Measurements from ENCODE around the gene SRY.
"Not testable (repeated sequence)": the region's sequence is repeated elsewhere in the genome, so short reads cannot be mapped to it uniquely, and the experiment has no call there.

The SRY gene

DNA sequence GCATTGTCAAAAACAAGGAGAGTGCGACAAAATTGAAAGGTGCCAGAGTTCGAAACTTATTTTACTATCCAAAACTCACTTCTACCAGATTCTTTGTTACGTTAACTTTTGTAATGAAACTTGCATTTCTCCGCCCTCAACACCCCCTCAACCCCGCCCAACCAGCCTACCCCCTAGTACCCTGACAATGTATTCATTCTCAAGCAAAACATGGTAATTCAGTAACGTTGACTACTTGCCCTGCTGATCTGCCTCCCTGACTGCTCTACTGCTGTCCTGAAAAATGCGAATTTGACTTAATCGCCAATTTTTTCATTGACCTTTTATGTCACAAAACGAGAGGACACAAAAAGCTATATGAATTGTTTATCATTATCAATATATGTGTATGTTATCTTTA, at the start of gene SRY:
Gene SRY, minus strand, starts transcription at position 83 of the 400 bp plus-strand sequence. Its CDS starts 79 bp downstream, at position 4.
- no peak within 1 kb of the TSS for H3K27ac ChIP-seq
- no peak for DNase-seq (ENCODE audit: low read depth, low spot score)

DNA sequence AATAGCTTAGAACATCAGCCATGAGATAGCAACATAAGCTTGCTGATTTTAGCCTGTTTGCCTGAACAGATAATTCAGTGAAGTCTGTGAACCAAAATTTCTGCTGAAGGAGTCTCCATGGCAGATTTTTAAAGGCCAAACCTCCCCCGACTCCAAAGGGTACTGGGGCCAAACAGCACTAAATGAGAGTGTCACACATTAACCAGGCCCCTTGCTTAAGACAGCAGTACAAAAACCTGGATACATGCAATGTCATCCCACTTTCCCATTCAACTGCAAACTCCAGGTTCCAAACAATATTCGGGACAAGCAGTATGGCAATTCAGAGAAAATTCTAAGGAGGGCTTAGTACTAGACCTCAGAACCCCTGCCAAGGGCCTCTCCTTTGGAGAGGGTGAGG, 49.6 kb upstream of the SRY start:
- H3K27ac ChIP-seq: no peak overlapping the region
- DNase-seq (ENCODE audit: low read depth, low spot score): no peak

DNA sequence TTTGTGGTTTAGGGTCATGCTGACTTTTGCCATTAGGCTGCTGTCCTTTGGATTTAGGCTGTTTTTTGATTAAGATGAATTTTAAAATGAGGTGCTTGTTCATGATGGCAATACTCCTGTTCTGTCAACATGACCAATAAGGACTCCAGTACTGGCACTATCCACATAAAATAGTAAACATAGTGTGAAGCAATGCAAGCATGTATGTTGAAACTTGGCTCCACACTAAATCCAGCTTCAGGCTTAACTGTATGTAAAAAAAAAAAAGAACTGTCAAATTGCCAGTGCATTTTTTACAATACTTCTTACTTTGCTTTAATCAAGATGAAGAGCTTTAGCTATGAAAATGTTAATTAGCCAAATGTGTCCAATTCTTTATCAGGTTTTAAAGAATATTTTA, 47.7 kb upstream of the SRY start:
- H3K27ac ChIP-seq: no peak overlapping the region
- DNase-seq (ENCODE audit: low read depth, low spot score): no peak

DNA sequence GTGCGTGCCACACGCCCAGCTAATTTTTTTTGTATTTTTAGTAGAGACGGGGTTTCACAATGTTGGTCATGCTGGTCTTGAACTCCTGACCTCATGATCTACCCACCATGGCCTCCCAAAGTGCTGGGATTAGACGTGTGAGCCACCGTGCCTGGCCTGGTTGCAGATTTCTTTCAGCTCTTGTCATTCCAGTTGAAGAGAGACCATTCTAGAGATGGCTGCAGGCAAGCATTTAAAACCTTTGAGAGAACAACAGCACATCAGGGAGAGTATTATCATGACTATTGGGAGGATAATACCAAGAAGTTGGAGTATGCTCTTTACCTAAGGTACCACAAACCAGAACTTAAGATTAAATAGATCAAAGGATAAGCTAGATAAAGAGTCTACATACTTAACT, 41.0 kb upstream of the SRY start:
- no peak overlapping the region for H3K27ac ChIP-seq
- DNase-seq (ENCODE audit: low read depth, low spot score): no peak

DNA sequence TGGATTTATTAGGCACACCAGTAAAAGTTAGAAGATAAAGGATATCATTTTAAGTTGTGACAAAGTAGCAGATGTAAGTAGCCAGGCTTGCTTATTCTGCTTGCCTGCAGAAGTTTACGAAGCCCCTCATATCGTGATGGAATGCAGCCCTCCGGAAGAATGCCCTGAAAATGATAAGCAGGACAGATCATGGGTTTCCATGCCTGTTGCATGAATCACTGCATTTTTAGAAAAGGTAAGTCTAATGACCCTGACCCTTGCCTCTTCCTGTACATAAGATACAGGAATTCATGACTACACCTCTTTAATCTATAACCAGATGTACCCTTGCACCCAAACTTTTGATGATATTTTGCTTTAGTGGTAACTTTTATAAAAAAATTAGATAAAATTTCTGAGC, 37.0 kb upstream of the SRY start:
- no peak overlapping the region for H3K27ac ChIP-seq
- no peak for DNase-seq (ENCODE audit: low read depth, low spot score)

DNA sequence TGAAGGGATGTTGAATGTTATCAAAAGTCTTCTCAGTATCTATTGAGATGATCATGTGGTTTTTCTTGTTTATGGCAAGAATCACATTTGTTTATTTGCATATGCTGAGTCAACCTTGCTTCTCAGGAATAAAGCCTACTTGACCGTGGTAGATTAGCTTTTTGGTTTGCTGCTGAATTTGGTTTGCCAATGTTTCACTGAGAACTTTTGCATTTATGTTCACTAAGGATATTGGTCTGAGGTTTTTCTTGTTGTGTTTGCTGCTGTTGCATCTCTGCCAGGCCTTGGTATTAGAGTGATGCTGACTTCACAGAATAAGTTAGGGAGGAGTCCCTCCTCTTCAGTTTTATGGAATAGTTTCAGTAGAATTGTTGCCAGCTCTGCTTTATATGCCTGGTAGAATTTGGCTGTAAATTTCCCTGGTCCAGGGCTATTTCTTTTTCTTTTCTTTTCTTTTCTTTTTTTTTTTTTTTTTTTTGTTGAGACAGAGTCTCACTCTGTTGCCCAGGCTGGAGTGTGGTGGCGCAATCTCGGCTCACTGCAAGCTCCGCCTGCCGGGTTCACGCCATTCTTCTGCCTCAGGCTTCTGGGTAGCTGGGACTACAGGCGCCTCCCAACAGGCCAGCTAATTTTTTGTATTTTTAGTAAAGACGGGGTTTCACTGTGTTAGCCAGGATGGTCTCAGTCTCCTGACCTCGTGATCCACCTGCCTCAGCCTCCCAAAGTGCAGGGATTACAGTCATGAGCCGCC, 29.8 kb upstream of the SRY start:
- H3K27ac ChIP-seq; DNase-seq (ENCODE audit: low read depth, low spot score): not testable (repeated sequence)

DNA sequence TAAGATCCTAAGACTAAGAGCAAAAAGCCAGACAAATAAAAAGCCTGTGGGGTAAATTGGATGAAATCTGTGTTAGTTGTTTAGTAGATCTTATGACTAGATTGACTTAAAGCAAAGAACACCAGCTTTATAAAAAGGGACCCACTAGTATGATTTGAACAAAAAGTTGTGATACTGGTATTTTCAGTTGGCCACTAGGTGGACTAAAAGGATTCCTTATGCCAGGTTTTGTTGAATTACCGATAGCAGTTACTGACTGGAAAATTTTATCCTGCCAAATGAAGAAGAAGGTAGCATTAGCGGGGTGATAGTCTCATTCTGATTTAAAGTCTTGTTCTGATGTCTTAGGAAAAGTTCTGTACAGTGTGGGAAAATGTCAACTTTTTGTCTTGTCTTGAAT, 12.8 kb upstream of the SRY start:
- H3K27ac ChIP-seq: no peak overlapping the region
- no peak for DNase-seq (ENCODE audit: low read depth, low spot score)

DNA sequence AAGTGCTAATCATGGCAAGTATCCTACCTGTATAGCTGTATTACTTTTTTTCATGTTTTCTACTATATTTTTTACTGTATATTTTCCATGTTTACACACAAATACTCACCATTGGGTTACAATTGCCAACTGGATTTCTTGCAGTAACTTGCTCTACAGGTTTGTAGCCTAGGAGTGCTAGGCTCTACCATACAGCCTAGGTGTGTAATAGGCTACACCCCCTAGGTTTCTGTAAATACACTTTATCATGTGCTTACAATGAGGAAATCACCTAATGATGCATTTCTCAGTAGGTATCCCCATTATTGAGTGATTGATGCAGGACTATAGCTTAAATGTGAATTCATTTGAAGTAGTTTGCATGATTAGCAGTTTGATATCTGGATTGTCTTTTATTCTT, 10.5 kb upstream of the SRY start:
- H3K27ac ChIP-seq: no peak overlapping the region
- peak; percentile 31 for DNase-seq (ENCODE audit: low read depth, low spot score)

DNA sequence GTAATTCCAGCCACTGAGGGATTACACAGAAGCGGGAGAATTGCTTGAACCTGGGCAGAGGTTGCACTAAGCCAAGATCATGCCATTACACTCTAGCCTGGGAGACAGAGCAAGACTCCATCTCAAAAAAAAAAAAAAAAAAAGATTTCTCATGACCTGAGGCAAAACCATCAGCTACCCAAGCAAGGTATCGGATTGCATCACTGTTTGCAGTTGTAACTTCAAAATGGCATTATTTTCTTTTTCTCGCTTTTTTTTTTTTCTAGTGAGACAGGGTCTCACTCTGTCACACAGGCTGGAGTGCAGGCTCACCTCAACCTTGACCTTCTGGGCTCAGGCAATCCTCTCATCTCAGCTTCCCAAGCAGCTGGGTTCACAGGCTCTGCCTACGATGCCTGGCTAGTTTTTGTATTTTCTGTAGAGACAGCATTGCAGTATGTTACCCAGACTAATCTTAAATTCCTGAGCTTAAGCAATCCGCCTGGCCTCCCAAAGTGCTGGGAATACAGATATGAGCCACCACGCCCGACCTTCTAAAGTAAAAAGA, 9.6 kb upstream of the SRY start:
- DNase-seq (ENCODE audit: low read depth, low spot score): no peak
- no peak overlapping the region for H3K27ac ChIP-seq

DNA sequence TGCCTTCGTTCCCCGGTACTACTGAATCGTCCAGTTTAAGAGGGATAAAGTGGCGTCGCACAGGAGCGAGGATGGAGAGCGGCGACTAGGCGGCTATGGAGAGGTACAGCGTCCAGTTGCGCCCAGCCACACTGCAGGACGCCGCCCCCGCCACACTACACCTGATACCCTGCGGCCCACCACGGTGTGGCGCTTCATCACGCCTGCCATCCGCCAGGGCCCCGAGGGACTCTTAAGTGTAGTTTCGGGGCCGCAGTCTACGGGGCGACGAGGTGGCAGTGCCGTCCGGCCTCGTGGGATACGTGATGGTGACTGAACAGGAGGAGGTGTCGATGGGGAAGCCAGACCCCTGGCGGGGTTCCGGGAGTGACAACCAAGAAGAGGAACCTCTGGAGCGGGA, 2.3 kb upstream of the SRY start:
- DNase-seq (ENCODE audit: low read depth, low spot score): no peak
- no peak overlapping the region for H3K27ac ChIP-seq

DNA sequence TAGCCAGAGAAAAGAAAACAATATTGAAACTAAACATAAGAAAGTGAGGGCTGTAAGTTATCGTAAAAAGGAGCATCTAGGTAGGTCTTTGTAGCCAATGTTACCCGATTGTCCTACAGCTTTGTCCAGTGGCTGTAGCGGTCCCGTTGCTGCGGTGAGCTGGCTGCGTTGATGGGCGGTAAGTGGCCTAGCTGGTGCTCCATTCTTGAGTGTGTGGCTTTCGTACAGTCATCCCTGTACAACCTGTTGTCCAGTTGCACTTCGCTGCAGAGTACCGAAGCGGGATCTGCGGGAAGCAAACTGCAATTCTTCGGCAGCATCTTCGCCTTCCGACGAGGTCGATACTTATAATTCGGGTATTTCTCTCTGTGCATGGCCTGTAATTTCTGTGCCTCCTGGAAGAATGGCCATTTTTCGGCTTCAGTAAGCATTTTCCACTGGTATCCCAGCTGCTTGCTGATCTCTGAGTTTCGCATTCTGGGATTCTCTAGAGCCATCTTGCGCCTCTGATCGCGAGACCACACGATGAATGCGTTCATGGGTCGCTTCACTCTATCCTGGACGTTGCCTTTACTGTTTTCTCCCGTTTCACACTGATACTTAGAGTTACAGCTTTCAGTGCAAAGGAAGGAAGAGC, 488 bp downstream of the SRY start:
- no peak overlapping the region for H3K27ac ChIP-seq
- DNase-seq (ENCODE audit: low read depth, low spot score): no peak

Data from epithelial cell of prostate (primary cell).